Keratinocyte (primary cell): ENCODE data around the gene TTC31.

Experiments
- EZH2 ChIP-seq: IDR thresholded peaks from one replicate; pipeline ENCODE4 v1.6.1; 2012; ENCODE audit warnings: inconsistent platforms, mild to moderate bottlenecking, low read length, moderate library complexity
- TF ChIP-seq, protein P1 (sequence below), 3 experiments: IDR thresholded peaks in 1 of 3; conservative IDR thresholded peaks in 1 of 3; optimal IDR thresholded peaks in 1 of 3; 2 replicates in 2 of 3; 3 replicates in 1 of 3; pipeline versions ENCODE3 to v1.5.1; 2011; ENCODE audit warnings: low read length in 3 of 3, mild to moderate bottlenecking in 3 of 3, moderate library complexity in 2 of 3, control low read depth in 1 of 3, inconsistent platforms in 1 of 3; ENCODE audit not compliant: insufficient read depth in 2 of 3; ENCODE audit errors: extremely low read depth in 1 of 3

DNA sequence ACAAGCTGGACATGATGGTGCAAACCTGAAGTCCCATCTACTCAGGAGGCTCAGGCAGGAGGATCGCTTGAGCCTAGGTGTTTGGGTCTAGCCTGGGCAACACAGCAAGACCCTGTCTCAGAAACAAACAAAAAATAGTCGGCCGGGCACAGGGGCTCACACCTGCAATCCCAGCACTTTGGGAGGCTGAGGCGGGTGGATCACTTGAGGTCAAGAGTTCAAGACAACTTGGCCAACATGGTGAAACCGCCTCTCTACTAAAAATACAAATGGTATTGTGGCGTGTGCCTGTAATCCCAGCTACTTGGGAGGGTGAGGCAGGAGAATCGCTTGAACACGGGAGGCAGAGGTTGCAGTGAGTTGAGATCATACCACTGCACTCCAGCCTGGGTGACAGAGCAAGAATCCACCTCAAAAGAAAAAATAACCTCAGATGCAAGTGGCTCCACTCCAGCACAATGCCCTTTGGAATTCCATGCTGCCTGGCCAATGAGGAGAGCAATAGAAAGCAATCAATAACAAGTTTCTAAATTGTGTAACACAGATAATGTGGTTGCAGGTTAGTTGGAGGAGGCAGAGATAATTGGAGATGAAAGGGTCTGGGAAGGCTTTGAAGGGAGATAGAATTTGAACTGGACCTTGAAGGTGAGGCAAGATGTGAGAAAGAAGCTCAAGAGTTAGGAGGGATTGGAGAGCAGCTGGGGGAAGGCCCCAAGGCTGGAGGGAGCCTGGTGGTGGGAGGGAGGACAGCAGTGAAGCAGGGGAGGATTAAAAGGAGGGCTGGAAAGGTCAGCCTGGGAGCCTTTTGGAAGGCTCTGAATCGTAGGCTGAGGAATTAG lies 6.0 kb downstream of the TTC31 start:
- TF ChIP-seq, protein P1, sequence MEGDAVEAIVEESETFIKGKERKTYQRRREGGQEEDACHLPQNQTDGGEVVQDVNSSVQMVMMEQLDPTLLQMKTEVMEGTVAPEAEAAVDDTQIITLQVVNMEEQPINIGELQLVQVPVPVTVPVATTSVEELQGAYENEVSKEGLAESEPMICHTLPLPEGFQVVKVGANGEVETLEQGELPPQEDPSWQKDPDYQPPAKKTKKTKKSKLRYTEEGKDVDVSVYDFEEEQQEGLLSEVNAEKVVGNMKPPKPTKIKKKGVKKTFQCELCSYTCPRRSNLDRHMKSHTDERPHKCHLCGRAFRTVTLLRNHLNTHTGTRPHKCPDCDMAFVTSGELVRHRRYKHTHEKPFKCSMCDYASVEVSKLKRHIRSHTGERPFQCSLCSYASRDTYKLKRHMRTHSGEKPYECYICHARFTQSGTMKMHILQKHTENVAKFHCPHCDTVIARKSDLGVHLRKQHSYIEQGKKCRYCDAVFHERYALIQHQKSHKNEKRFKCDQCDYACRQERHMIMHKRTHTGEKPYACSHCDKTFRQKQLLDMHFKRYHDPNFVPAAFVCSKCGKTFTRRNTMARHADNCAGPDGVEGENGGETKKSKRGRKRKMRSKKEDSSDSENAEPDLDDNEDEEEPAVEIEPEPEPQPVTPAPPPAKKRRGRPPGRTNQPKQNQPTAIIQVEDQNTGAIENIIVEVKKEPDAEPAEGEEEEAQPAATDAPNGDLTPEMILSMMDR (optimal IDR thresholded peaks at IDR 0.05 in 1 of 3, IDR thresholded peaks at IDR 0.05 in 1 of 3, conservative IDR thresholded peaks at IDR 0.05 in 1 of 3; ENCODE audit: extremely low read depth in 1 of 3, insufficient read depth in 2 of 3, low read length in 3 of 3), result no peak
- TF ChIP-seq EZH2, result no peak
